ENCODE data around the gene KIAA1671.
"Not testable (repeated sequence)": the region's sequence is repeated elsewhere in the genome, so short reads cannot be mapped to it uniquely, and the experiment has no call there.

The KIAA1671 gene

GRCh38 chr22:25223269-25223850 lies 270.8 kb downstream of the KIAA1671 start:
- H3K4me3 ChIP-seq (ENCODE audit: low read depth, low read length), result no peak overlapping the region
- TF ChIP-seq, protein P1, sequence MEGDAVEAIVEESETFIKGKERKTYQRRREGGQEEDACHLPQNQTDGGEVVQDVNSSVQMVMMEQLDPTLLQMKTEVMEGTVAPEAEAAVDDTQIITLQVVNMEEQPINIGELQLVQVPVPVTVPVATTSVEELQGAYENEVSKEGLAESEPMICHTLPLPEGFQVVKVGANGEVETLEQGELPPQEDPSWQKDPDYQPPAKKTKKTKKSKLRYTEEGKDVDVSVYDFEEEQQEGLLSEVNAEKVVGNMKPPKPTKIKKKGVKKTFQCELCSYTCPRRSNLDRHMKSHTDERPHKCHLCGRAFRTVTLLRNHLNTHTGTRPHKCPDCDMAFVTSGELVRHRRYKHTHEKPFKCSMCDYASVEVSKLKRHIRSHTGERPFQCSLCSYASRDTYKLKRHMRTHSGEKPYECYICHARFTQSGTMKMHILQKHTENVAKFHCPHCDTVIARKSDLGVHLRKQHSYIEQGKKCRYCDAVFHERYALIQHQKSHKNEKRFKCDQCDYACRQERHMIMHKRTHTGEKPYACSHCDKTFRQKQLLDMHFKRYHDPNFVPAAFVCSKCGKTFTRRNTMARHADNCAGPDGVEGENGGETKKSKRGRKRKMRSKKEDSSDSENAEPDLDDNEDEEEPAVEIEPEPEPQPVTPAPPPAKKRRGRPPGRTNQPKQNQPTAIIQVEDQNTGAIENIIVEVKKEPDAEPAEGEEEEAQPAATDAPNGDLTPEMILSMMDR (IDR thresholded peaks at IDR 0.05; ENCODE audit: low read depth, low read length, missing control alignments), result no peak
- no peak overlapping the region for H3K27ac ChIP-seq
- in situ Hi-C loops (cut with HindIII; ENCODE audit: low pct_ligation_motif_present, low sequenced_read_pairs), result no loop called here
- DNase-seq, result no peak
- no peaks in the 10 kb centered on the region for H3K27me3 ChIP-seq (replicated peaks)
- no peaks in the 10 kb centered on the region for H3K36me3 ChIP-seq (replicated peaks)

DNA sequence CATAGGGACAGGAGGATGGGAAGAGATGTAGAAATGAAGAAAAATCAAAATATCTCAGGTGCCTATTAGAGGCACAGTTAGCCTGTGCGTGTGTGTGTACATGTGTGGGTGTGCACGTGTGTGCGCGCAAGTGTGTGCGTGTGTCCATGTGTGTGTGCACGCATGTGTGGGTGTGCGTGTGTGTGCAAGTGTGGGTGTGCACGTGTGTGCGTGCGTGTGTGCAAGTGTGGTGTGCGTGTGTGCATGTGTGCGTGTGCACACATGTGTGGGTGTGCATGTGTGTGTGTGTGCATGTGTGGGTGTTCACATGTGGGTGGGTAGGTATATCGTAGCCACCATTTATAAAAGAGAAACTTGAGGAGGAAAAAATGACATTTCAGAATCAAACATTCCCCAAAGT lies 276.3 kb downstream of the KIAA1671 start:
- no peaks in the 10 kb centered on the region for H3K36me3 ChIP-seq (replicated peaks)
- no peak for DNase-seq
- no peak overlapping the region for H3K4me3 ChIP-seq (ENCODE audit: low read depth, low read length)
- H3K27ac ChIP-seq, result no peak overlapping the region
- no peaks in the 10 kb centered on the region for H3K27me3 ChIP-seq (replicated peaks)
- TF ChIP-seq, protein P1 (IDR thresholded peaks at IDR 0.05; ENCODE audit: low read depth, low read length, missing control alignments), result no peak
- in situ Hi-C loops (cut with HindIII; ENCODE audit: low pct_ligation_motif_present, low sequenced_read_pairs), result no loop called here

DNA sequence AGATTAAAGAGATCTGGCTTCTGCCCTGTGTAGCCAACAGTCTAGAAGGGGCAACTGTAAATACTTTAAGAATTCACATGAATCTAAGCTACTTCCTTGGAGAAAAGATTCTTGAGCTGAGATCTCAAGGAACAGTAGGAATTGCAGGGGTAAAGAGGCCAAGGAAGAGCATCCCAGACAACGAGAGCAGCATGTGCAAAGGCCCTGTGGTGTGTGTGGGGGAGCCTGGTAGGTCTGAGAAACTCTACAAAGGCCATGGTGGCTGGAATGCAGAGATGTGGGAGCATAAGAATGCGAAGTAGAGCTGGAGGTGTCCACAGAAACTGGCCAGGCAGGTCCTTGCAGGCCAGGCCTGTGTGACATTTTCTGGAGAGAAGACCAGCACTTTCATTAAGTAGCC lies 278.2 kb downstream of the KIAA1671 start:
- H3K4me3 ChIP-seq (ENCODE audit: low read depth, low read length); in situ Hi-C loops (cut with HindIII; ENCODE audit: low pct_ligation_motif_present, low sequenced_read_pairs); DNase-seq; H3K36me3 ChIP-seq (replicated peaks); H3K27ac ChIP-seq; H3K27me3 ChIP-seq (replicated peaks): not testable (repeated sequence)

DNA sequence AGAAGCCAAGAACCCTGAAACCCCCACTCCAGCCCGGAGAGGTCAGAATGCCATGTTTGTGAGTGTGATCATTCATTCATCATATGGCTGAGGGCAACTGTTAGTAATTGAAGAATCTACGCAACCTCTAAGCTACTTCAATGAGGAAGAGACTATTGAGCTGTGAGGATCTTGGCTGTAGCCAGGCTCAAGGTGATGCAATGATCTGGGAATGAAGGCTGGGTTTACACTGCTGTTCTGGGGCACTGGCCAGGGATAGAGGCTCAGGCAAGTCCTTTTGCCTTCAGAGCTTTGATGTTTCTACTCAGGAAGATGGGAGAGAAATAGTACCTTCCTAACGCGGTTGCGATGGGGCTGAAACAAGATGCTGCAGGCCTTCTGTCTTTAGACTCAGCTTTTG lies 279.8 kb downstream of the KIAA1671 start:
- H3K27me3 ChIP-seq (replicated peaks), result no peaks in the 10 kb centered on the region
- H3K36me3 ChIP-seq (replicated peaks), result no peaks in the 10 kb centered on the region
- H3K4me3 ChIP-seq (ENCODE audit: low read depth, low read length), result no peak overlapping the region
- TF ChIP-seq, protein P1 (IDR thresholded peaks at IDR 0.05; ENCODE audit: low read depth, low read length, missing control alignments), result no peak
- DNase-seq, result no peak
- no peak overlapping the region for H3K27ac ChIP-seq
- in situ Hi-C loops (cut with HindIII; ENCODE audit: low pct_ligation_motif_present, low sequenced_read_pairs), result no loop called here

GRCh38 chr22:25233706-25234105 lies 281.2 kb downstream of the KIAA1671 start:
- H3K36me3 ChIP-seq (replicated peaks); in situ Hi-C loops (cut with HindIII; ENCODE audit: low pct_ligation_motif_present, low sequenced_read_pairs); H3K4me3 ChIP-seq (ENCODE audit: low read depth, low read length); H3K27me3 ChIP-seq (replicated peaks); DNase-seq; H3K27ac ChIP-seq: not testable (repeated sequence)

- DNase-seq, result peak; percentile 60
- H3K36me3 ChIP-seq (replicated peaks), result no peaks in the 10 kb centered on the region
- TF ChIP-seq, protein P1 (IDR thresholded peaks at IDR 0.05; ENCODE audit: low read depth, low read length, missing control alignments), result peak; percentile 71
- no peaks in the 10 kb centered on the region for H3K27me3 ChIP-seq (replicated peaks)
- no peak overlapping the region for H3K27ac ChIP-seq
- H3K4me3 ChIP-seq (ENCODE audit: low read depth, low read length), result no peak overlapping the region
- in situ Hi-C loops (cut with HindIII; ENCODE audit: low pct_ligation_motif_present, low sequenced_read_pairs), result no loop called here
These were observed 283.2 kb downstream of the KIAA1671 start for GRCh38 chr22:25235547-25236290.

DNA sequence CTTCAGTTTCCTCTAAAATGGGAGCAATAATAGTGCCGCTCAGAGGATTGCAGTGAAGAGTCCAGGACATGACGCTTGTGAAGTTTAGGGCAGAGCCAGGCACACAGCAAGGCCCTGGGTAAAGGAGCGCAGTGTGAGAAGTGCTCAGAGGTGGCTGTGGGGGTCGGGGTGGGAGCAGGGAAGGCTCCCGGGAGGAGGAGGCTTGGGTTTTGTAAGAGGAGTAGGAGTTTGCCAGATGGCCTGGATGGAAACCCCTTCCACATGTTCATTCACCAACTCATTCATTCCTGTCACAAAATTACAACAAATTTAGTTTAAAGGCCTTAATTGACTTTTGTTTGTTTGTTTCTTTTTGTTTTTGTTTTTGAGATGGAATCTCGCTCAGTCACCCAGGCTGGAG lies 283.9 kb downstream of the KIAA1671 start:
- Histone ChIP-seq H3K4me3 (ENCODE audit: low read depth, low read length) (no peak overlapping the region), H3K27ac (no peak overlapping the region), H3K36me3 (replicated peaks) (no peaks in the 10 kb centered on the region), H3K27me3 (replicated peaks) (no peaks in the 10 kb centered on the region)
- no peak for DNase-seq
- TF ChIP-seq, protein P1 (IDR thresholded peaks at IDR 0.05; ENCODE audit: low read depth, low read length, missing control alignments), result no peak
- in situ Hi-C loops (cut with HindIII; ENCODE audit: low pct_ligation_motif_present, low sequenced_read_pairs), result no loop called here

Measured in brain microvascular endothelial cell (primary cell).